IPS-20b (cell line): Measurements from ENCODE around the gene SEMA3F.
"Not testable (repeated sequence)": the region's sequence is repeated elsewhere in the genome, so short reads cannot be mapped to it uniquely, and the experiment has no call there.

Experiments used
- H3K27ac ChIP-seq: one replicate; pipeline ENCODE4 v1.5.1; 2013; ENCODE audit warnings: low read length
- H3K27me3 ChIP-seq: 2 replicates; pipeline ENCODE4 v1.6.1; 2013; ENCODE audit warnings: mild to moderate bottlenecking, low read length, inconsistent platforms; ENCODE audit not compliant: insufficient read depth
- H3K36me3 ChIP-seq: 2 replicates; pipeline ENCODE4 v1.6.1; 2013; ENCODE audit warnings: low read depth, mild to moderate bottlenecking, inconsistent platforms, low read length, moderate library complexity; ENCODE audit not compliant: insufficient read depth
- H3K4me1 ChIP-seq: 2 replicates; pipeline ENCODE4 v1.6.1; 2013; ENCODE audit warnings: mild to moderate bottlenecking, control low read depth, inconsistent platforms, low read length, moderate library complexity; ENCODE audit not compliant: insufficient read depth
- H3K4me3 ChIP-seq: 2 replicates; pipeline ENCODE4 v1.5.1; 2013; ENCODE audit warnings: mild to moderate bottlenecking, low read length, inconsistent platforms
- H3K9ac ChIP-seq: 2 replicates; pipeline ENCODE4 v1.6.1; 2013; ENCODE audit warnings: low read depth, mild to moderate bottlenecking, inconsistent platforms, low read length, moderate library complexity
- H3K9me3 ChIP-seq: 2 replicates; pipeline ENCODE4 v1.6.1; 2013; ENCODE audit warnings: mild to moderate bottlenecking, low read depth, low read length, inconsistent platforms; ENCODE audit not compliant: insufficient read depth

The SEMA3F gene

GRCh38 chr3:50211368-50211717, 56.2 kb downstream of the SEMA3F start:
- H3K4me3 ChIP-seq, H3K4me1 ChIP-seq, H3K9me3 ChIP-seq, H3K9ac ChIP-seq, H3K27me3 ChIP-seq, H3K27ac ChIP-seq, H3K36me3 ChIP-seq: not testable (repeated sequence)

GRCh38 chr3:50211930-50212329, 56.8 kb downstream of the SEMA3F start:
- Histone ChIP-seq H3K27ac (no peak overlapping the region), H3K27me3 (peaks cover 3% of the 10 kb centered on the region), H3K4me1 (peaks cover 9% of the 10 kb centered on the region; the same call in 1 of the 2 replicates), H3K4me3 (no peak overlapping the region), H3K9me3 (no peaks in the 10 kb centered on the region), H3K36me3 (no peaks in the 10 kb centered on the region), H3K9ac (no peak overlapping the region)

- Histone ChIP-seq H3K36me3 (no peaks in the 10 kb centered on the region), H3K4me3 (no peak overlapping the region), H3K4me1 (peaks cover 9% of the 10 kb centered on the region; the same call in 1 of the 2 replicates), H3K9ac (no peak overlapping the region), H3K27ac (no peak overlapping the region), H3K9me3 (no peaks in the 10 kb centered on the region), H3K27me3 (no peaks in the 10 kb centered on the region; the same call in 1 of the 2 replicates)
Observed at GRCh38 chr3:50212502-50212901, 57.4 kb downstream of the SEMA3F start.

- Histone ChIP-seq H3K4me3 (no peak overlapping the region), H3K4me1 (peaks cover 9% of the 10 kb centered on the region; the same call in 1 of the 2 replicates), H3K27ac (no peak overlapping the region), H3K9me3 (no peaks in the 10 kb centered on the region), H3K9ac (no peak overlapping the region), H3K36me3 (no peaks in the 10 kb centered on the region), H3K27me3 (no peaks in the 10 kb centered on the region; the same call in 1 of the 2 replicates)
Observed at GRCh38 chr3:50212971-50213370, 57.8 kb downstream of the SEMA3F start.

- no peaks in the 10 kb centered on the region for H3K9me3 ChIP-seq
- no peaks in the 10 kb centered on the region for H3K36me3 ChIP-seq
- H3K4me1 ChIP-seq: peaks cover 9% of the 10 kb centered on the region; the same call in 1 of the 2 replicates
- no peak overlapping the region for H3K27ac ChIP-seq
- no peak overlapping the region for H3K9ac ChIP-seq
- no peaks in the 10 kb centered on the region; the same call in 1 of the 2 replicates for H3K27me3 ChIP-seq
- no peak overlapping the region for H3K4me3 ChIP-seq
Observed at GRCh38 chr3:50213373-50213772, 58.2 kb downstream of the SEMA3F start.

GRCh38 chr3:50214824-50215223, 59.7 kb downstream of the SEMA3F start:
- Histone ChIP-seq H3K4me1 (peaks cover 9% of the 10 kb centered on the region; the same call in 1 of the 2 replicates), H3K36me3 (no peaks in the 10 kb centered on the region), H3K9me3 (no peaks in the 10 kb centered on the region), H3K27ac (no peak overlapping the region), H3K27me3 (no peaks in the 10 kb centered on the region), H3K4me3 (no peak overlapping the region), H3K9ac (no peak overlapping the region)

- peaks cover 8% of the 10 kb centered on the region; the same call in 1 of the 2 replicates for H3K4me1 ChIP-seq
- H3K4me3 ChIP-seq: no peak overlapping the region
- no peak overlapping the region for H3K27ac ChIP-seq
- H3K9me3 ChIP-seq: no peaks in the 10 kb centered on the region
- no peaks in the 10 kb centered on the region for H3K27me3 ChIP-seq
- H3K9ac ChIP-seq: no peak overlapping the region
- H3K36me3 ChIP-seq: no peaks in the 10 kb centered on the region
Observed at GRCh38 chr3:50215529-50215928, 60.4 kb downstream of the SEMA3F start.

- no peaks in the 10 kb centered on the region for H3K9me3 ChIP-seq
- no peaks in the 10 kb centered on the region for H3K27me3 ChIP-seq
- no peak overlapping the region for H3K27ac ChIP-seq
- no peak overlapping the region for H3K9ac ChIP-seq
- H3K36me3 ChIP-seq: no peaks in the 10 kb centered on the region
- no peaks in the 10 kb centered on the region for H3K4me1 ChIP-seq
- H3K4me3 ChIP-seq: no peak overlapping the region
Observed at GRCh38 chr3:50217681-50218080, 62.6 kb downstream of the SEMA3F start.

GRCh38 chr3:50218448-50218847, 63.3 kb downstream of the SEMA3F start:
- Histone ChIP-seq H3K9ac (no peak overlapping the region), H3K4me1 (no peaks in the 10 kb centered on the region), H3K27ac (no peak overlapping the region), H3K36me3 (no peaks in the 10 kb centered on the region), H3K27me3 (no peaks in the 10 kb centered on the region), H3K4me3 (no peak overlapping the region), H3K9me3 (no peaks in the 10 kb centered on the region)

- Histone ChIP-seq H3K9ac (no peak overlapping the region), H3K9me3 (no peaks in the 10 kb centered on the region), H3K4me3 (no peak overlapping the region), H3K27ac (no peak overlapping the region), H3K4me1 (no peaks in the 10 kb centered on the region), H3K36me3 (no peaks in the 10 kb centered on the region), H3K27me3 (no peaks in the 10 kb centered on the region)
Observed at GRCh38 chr3:50219285-50219684, 64.2 kb downstream of the SEMA3F start.

- no peak overlapping the region for H3K27ac ChIP-seq
- no peaks in the 10 kb centered on the region; the same call in 1 of the 2 replicates for H3K27me3 ChIP-seq
- H3K9me3 ChIP-seq: no peaks in the 10 kb centered on the region
- no peak overlapping the region for H3K9ac ChIP-seq
- no peak overlapping the region for H3K4me3 ChIP-seq
- H3K4me1 ChIP-seq: no peaks in the 10 kb centered on the region
- H3K36me3 ChIP-seq: no peaks in the 10 kb centered on the region
Observed at GRCh38 chr3:50220109-50220508, 65.0 kb downstream of the SEMA3F start.

- H3K9ac ChIP-seq: no peak overlapping the region
Observed at GRCh38 chr3:50221051-50221410, 65.9 kb downstream of the SEMA3F start.

More at GRCh38 chr3:50221051-50221410, 65.9 kb downstream of the SEMA3F start:
- no peak overlapping the region for H3K4me3 ChIP-seq
- H3K36me3 ChIP-seq: no peaks in the 10 kb centered on the region
- no peaks in the 10 kb centered on the region for H3K4me1 ChIP-seq
- no peak overlapping the region for H3K27ac ChIP-seq
- H3K27me3 ChIP-seq: no peaks in the 10 kb centered on the region; the same call in 1 of the 2 replicates
- H3K9me3 ChIP-seq: no peaks in the 10 kb centered on the region
